ENCODE results near the gene LTC4S.

LTC4S gene

GRCh38 chr5:179828756-179829421 is 35.1 kb downstream of the LTC4S start:
- Histone ChIP-seq H3K4me1 (ENCODE audit: control extremely low read depth in 1 of 4, control insufficient read depth in 4 of 4, insufficient read depth in 4 of 4, low read length in 3 of 4) (peaks cover 0 to 14% (median 5%) of the 10 kb centered on the region in 4 experiments), H3K27ac (ENCODE audit: insufficient read depth in 1 of 2, low read depth in 1 of 2, low read length in 2 of 2, poor library complexity in 1 of 2, severe bottlenecking in 2 of 2) (no peak overlapping the region), H3K27me3 (replicated peaks in 2 of 5; ENCODE audit: control insufficient read depth in 4 of 5, insufficient read depth in 5 of 5, low read length in 4 of 5) (no peaks in the 10 kb centered on the region), H3K4me3 (ENCODE audit: control insufficient read depth in 1 of 7, extremely low read depth in 1 of 7, insufficient read depth in 4 of 7, low read depth in 2 of 7, low read length in 6 of 7) (no peak overlapping the region), H3K36me3 (ENCODE audit: control insufficient read depth in 4 of 4, insufficient read depth in 4 of 4, low read length in 3 of 4) (peaks cover 34 to 87% (median 72%) of the 10 kb centered on the region in 4 experiments), H3K9me3 (ENCODE audit: control extremely low read depth in 1 of 5, control insufficient read depth in 4 of 5, insufficient read depth in 2 of 5, low read depth in 1 of 5, low read length in 4 of 5) (no peaks in the 10 kb centered on the region)
- CTCF ChIA-PET = interaction anchor here (0.9 to 14.0 kb wide), 4 partner anchors 27 to 35 kb away, joined by 3 to 124 read pairs (median 3); partner anchors contain the start of gene LTC4S
- WGBS (ENCODE audit: insufficient coverage) = 100% methylated on average over 2 of the region's 3 CpGs
- POLR2A ChIA-PET = interaction anchor here (0.6 to 1.0 kb wide), 3 partner anchors 9 to 358 kb away, joined by 3 read pairs; no protein-coding TSS in a partner anchor
- DNase-seq = no peak

- H3K4me1 ChIP-seq (ENCODE audit: control extremely low read depth in 1 of 4, control insufficient read depth in 4 of 4, insufficient read depth in 4 of 4, low read length in 3 of 4) = peaks cover 0 to 14% (median 5%) of the 10 kb centered on the region in 4 experiments
- CTCF ChIA-PET = interaction anchor here (1.5 to 14.0 kb wide), 2 partner anchors 28 to 36 kb away, joined by 3 to 124 read pairs; partner anchors contain the start of gene LTC4S
- peaks cover 32 to 80% (median 64%) of the 10 kb centered on the region in 4 experiments for H3K36me3 ChIP-seq (ENCODE audit: control insufficient read depth in 4 of 4, insufficient read depth in 4 of 4, low read length in 3 of 4)
- no peaks in the 10 kb centered on the region for H3K27me3 ChIP-seq (replicated peaks in 2 of 5; ENCODE audit: control insufficient read depth in 4 of 5, insufficient read depth in 5 of 5, low read length in 4 of 5)
- H3K4me3 ChIP-seq (ENCODE audit: control insufficient read depth in 1 of 7, extremely low read depth in 1 of 7, insufficient read depth in 4 of 7, low read depth in 2 of 7, low read length in 6 of 7) = no peak overlapping the region
- no peak overlapping the region for H3K27ac ChIP-seq (ENCODE audit: insufficient read depth in 1 of 2, low read depth in 1 of 2, low read length in 2 of 2, poor library complexity in 1 of 2, severe bottlenecking in 2 of 2)
- no peaks in the 10 kb centered on the region for H3K9me3 ChIP-seq (ENCODE audit: control extremely low read depth in 1 of 5, control insufficient read depth in 4 of 5, insufficient read depth in 2 of 5, low read depth in 1 of 5, low read length in 4 of 5)
- WGBS (ENCODE audit: insufficient coverage) = 98% methylated on average over 4 of the region's 7 CpGs
- no peak for DNase-seq
- POLR2A ChIA-PET = interaction anchor here (0.6 to 1.0 kb wide), 2 partner anchors 14 to 26 kb away, joined by 3 read pairs; no protein-coding TSS in a partner anchor
Measured at GRCh38 chr5:179829732-179830435, 36.1 kb downstream of the LTC4S start.

- Histone ChIP-seq H3K4me1 (ENCODE audit: control extremely low read depth in 1 of 4, control insufficient read depth in 4 of 4, insufficient read depth in 4 of 4, low read length in 3 of 4) (peaks cover 0 to 14% (median 5%) of the 10 kb centered on the region in 4 experiments), H3K27ac (ENCODE audit: insufficient read depth in 1 of 2, low read depth in 1 of 2, low read length in 2 of 2, poor library complexity in 1 of 2, severe bottlenecking in 2 of 2) (no peak overlapping the region), H3K27me3 (replicated peaks in 2 of 5; ENCODE audit: control insufficient read depth in 4 of 5, insufficient read depth in 5 of 5, low read length in 4 of 5) (no peaks in the 10 kb centered on the region), H3K4me3 (ENCODE audit: control insufficient read depth in 1 of 7, extremely low read depth in 1 of 7, insufficient read depth in 4 of 7, low read depth in 2 of 7, low read length in 6 of 7) (no peak overlapping the region), H3K9me3 (ENCODE audit: control extremely low read depth in 1 of 5, control insufficient read depth in 4 of 5, insufficient read depth in 2 of 5, low read depth in 1 of 5, low read length in 4 of 5) (no peaks in the 10 kb centered on the region), H3K36me3 (ENCODE audit: control insufficient read depth in 4 of 4, insufficient read depth in 4 of 4, low read length in 3 of 4) (peaks cover 23 to 77% (median 54%) of the 10 kb centered on the region in 4 experiments)
- no peak for DNase-seq
- CTCF ChIA-PET = interaction anchor here (1.0 to 14.0 kb wide), 4 partner anchors 9 to 67 kb away, joined by 3 to 124 read pairs (median 5); partner anchors contain the start of gene LTC4S
- WGBS (ENCODE audit: insufficient coverage) = 99% methylated on average over 7 of the region's 7 CpGs
- POLR2A ChIA-PET = interaction anchor here (0.6 to 2.1 kb wide), 4 partner anchors 9 to 240 kb away, joined by 3 to 7 read pairs (median 3); no protein-coding TSS in a partner anchor
Measured at GRCh38 chr5:179830818-179831468, 37.2 kb downstream of the LTC4S start.

GRCh38 chr5:179832039-179832745 is 38.4 kb downstream of the LTC4S start:
- Histone ChIP-seq H3K27ac (ENCODE audit: insufficient read depth in 1 of 2, low read depth in 1 of 2, low read length in 2 of 2, poor library complexity in 1 of 2, severe bottlenecking in 2 of 2) (no peak overlapping the region), H3K36me3 (ENCODE audit: control insufficient read depth in 4 of 4, insufficient read depth in 4 of 4, low read length in 3 of 4) (peaks cover 21 to 77% (median 60%) of the 10 kb centered on the region in 4 experiments), H3K27me3 (replicated peaks in 2 of 5; ENCODE audit: control insufficient read depth in 4 of 5, insufficient read depth in 5 of 5, low read length in 4 of 5) (no peaks in the 10 kb centered on the region), H3K4me1 (ENCODE audit: control extremely low read depth in 1 of 4, control insufficient read depth in 4 of 4, insufficient read depth in 4 of 4, low read length in 3 of 4) (peaks cover 0 to 8% (median 6%) of the 10 kb centered on the region in 4 experiments), H3K4me3 (ENCODE audit: control insufficient read depth in 1 of 7, extremely low read depth in 1 of 7, insufficient read depth in 4 of 7, low read depth in 2 of 7, low read length in 6 of 7) (no peak overlapping the region), H3K9me3 (ENCODE audit: control extremely low read depth in 1 of 5, control insufficient read depth in 4 of 5, insufficient read depth in 2 of 5, low read depth in 1 of 5, low read length in 4 of 5) (no peaks in the 10 kb centered on the region)
- DNase-seq = no peak
- CTCF ChIA-PET = interaction anchor here (0.8 to 14.0 kb wide), 8 partner anchors 10 to 82 kb away, joined by 3 to 124 read pairs (median 4); partner anchors contain the start of genes LTC4S and SQSTM1
- WGBS (ENCODE audit: insufficient coverage) = 98% methylated on average over 17 of the region's 20 CpGs
- POLR2A ChIA-PET = interaction anchor here (0.7 to 2.1 kb wide), 4 partner anchors 10 to 31 kb away, joined by 3 to 7 read pairs (median 3); partner anchors contain the start of gene MRNIP

GRCh38 chr5:179833056-179833708 is 39.4 kb downstream of the LTC4S start:
- Histone ChIP-seq H3K4me1 (ENCODE audit: control extremely low read depth in 1 of 4, control insufficient read depth in 4 of 4, insufficient read depth in 4 of 4, low read length in 3 of 4) (peaks cover 0 to 2% (median 0%) of the 10 kb centered on the region in 4 experiments), H3K27ac (ENCODE audit: insufficient read depth in 1 of 2, low read depth in 1 of 2, low read length in 2 of 2, poor library complexity in 1 of 2, severe bottlenecking in 2 of 2) (no peak overlapping the region), H3K4me3 (ENCODE audit: control insufficient read depth in 1 of 7, extremely low read depth in 1 of 7, insufficient read depth in 4 of 7, low read depth in 2 of 7, low read length in 6 of 7) (no peak overlapping the region), H3K36me3 (ENCODE audit: control insufficient read depth in 4 of 4, insufficient read depth in 4 of 4, low read length in 3 of 4) (peaks cover 21 to 87% (median 67%) of the 10 kb centered on the region in 4 experiments), H3K9me3 (ENCODE audit: control extremely low read depth in 1 of 5, control insufficient read depth in 4 of 5, insufficient read depth in 2 of 5, low read depth in 1 of 5, low read length in 4 of 5) (no peaks in the 10 kb centered on the region), H3K27me3 (replicated peaks in 2 of 5; ENCODE audit: control insufficient read depth in 4 of 5, insufficient read depth in 5 of 5, low read length in 4 of 5) (no peaks in the 10 kb centered on the region)
- 96% methylated on average over 23 of the region's 23 CpGs for WGBS (ENCODE audit: insufficient coverage)
- DNase-seq = no peak
- POLR2A ChIA-PET = interaction anchor here (0.7 to 2.1 kb wide), 3 partner anchors 11 to 32 kb away, joined by 3 to 7 read pairs (median 3); partner anchors contain the start of gene MRNIP
- CTCF ChIA-PET = interaction anchor here (0.5 to 14.0 kb wide), 10 partner anchors 11 to 257 kb away, joined by 3 to 124 read pairs (median 3); partner anchors contain the start of gene LTC4S

- Histone ChIP-seq H3K27ac (ENCODE audit: insufficient read depth in 1 of 2, low read depth in 1 of 2, low read length in 2 of 2, poor library complexity in 1 of 2, severe bottlenecking in 2 of 2) (no peak overlapping the region), H3K9me3 (ENCODE audit: control extremely low read depth in 1 of 5, control insufficient read depth in 4 of 5, insufficient read depth in 2 of 5, low read depth in 1 of 5, low read length in 4 of 5) (no peaks in the 10 kb centered on the region), H3K27me3 (replicated peaks in 2 of 5; ENCODE audit: control insufficient read depth in 4 of 5, insufficient read depth in 5 of 5, low read length in 4 of 5) (no peaks in the 10 kb centered on the region), H3K4me3 (ENCODE audit: control insufficient read depth in 1 of 7, extremely low read depth in 1 of 7, insufficient read depth in 4 of 7, low read depth in 2 of 7, low read length in 6 of 7) (no peak overlapping the region), H3K4me1 (ENCODE audit: control extremely low read depth in 1 of 4, control insufficient read depth in 4 of 4, insufficient read depth in 4 of 4, low read length in 3 of 4) (peaks cover 0 to 2% (median 0%) of the 10 kb centered on the region in 4 experiments), H3K36me3 (ENCODE audit: control insufficient read depth in 4 of 4, insufficient read depth in 4 of 4, low read length in 3 of 4) (peaks cover 19 to 88% (median 66%) of the 10 kb centered on the region in 4 experiments)
- no peak for DNase-seq
- CTCF ChIA-PET = interaction anchor here (0.5 to 14.0 kb wide), 5 partner anchors 12 to 39 kb away, joined by 3 to 124 read pairs (median 3); no protein-coding TSS in a partner anchor
- POLR2A ChIA-PET = interaction anchor here (0.9 kb wide), 1 partner anchor 25 kb away, joined by 3 read pairs; the partner anchor contains the start of gene MRNIP
- WGBS (ENCODE audit: insufficient coverage) = 100% methylated on average over 2 of the region's 3 CpGs
Measured at GRCh38 chr5:179833709-179834070, 39.9 kb downstream of the LTC4S start.
